CD4-positive, alpha-beta T cell treated with Interferon gamma for 1 hour (primary cell): ENCODE data around the gene RHOXF2.
"Not testable (repeated sequence)": the region's sequence is repeated elsewhere in the genome, so short reads cannot be mapped to it uniquely, and the experiment has no call there.

Experiments used
- DNase-seq: peaks from one replicate; pipeline ENCODE4 v3.0.0-alpha.2; 2020

RHOXF2 gene

GRCh38 chrX:120158313-120158712 is at the start of gene RHOXF2:
Gene RHOXF2 (plus strand): TSS chrX:120158613. CDS start chrX:120158751, 138 bp downstream.
- not testable (repeated sequence) for DNase-seq

DNA sequence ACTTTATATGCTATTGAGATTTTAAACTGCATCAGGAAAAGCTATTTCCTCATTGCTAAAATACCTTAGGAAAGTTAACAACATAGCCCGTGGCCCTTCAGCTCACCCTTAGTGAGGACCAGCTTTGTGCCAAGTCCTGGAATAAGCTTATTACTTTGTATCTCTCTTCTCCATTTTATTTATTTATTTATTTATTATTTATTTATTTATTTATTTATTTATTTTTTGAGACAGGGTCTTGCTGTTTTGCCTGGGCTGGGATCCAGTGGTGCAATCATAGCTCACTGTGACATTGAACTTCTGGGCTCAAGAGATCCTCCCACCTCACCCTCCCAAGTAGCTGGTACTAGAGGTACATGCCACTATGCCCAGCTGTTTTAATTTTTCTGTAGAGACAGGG is 49.0 kb upstream of the RHOXF2 start:
- DNase-seq: no peak

DNA sequence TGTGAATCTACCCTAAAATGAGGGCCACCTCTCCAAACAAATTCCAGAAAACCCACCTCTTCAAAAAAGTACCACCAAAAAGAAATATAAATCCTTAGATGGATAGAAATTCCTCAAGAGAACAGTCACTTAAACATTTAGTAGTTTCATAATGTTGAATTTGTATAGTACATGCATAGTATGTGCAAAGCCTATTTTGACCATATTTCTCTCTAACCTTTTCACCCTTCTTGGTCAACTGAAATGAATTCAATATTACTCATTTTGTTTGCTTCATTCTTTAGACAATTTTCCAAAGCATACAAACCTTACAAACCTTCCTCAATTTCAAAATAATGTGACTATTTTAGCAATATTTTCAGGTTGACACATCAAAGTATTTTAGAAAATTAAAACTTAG is 46.8 kb upstream of the RHOXF2 start:
- DNase-seq: no peak

DNA sequence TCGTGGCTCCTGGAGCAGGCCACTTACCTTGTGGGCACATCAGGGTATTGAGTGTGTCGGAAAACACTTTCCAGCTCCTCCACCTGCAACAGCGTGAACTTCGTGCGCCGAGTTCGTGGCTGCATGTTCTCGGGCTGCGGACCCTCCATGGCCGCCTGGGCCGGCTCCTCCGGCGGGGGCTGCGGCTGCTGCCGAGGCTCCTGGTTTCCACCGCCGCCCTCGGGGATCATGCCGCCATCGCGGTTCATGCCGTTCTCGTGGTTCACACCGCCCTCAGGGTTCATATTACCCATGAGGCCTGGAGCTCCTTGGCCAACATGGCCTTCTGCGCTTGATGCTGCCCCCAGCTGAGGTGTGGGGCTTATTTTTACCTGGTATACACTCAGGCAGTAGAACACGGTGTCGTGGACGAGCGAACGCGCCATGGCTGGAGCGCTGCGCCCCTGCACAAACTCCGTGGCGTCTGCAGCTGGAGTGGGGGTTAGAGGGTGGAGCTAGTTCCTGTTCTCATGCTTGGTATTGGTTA is 42.9 kb upstream of the RHOXF2 start, which contains the start of gene RHOXF1:
Gene RHOXF1, minus strand, starts transcription at position 476 of the 526 bp plus-strand sequence. Its CDS starts 51 bp downstream, at position 425.
- no peak for DNase-seq

DNA sequence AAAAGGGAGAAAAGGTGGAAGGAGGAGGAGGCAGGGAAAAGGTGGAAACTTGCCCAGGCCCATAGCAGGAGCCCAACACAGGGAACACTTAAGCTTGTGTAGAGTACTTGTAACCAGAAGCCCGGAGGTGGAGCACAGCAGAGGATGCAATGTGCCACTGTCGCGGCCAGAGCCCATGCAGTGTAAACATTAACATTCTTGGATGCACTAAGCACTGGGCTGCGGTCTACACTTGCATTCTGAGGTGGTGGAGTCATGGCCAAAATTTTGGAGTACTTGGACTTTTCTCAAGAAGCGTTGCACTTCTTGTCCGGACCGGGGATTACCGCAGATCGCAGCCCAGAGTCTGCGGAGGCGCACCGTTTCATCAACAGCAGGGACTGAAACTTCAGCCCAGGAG is 38.2 kb upstream of the RHOXF2 start:
- DNase-seq: no peak

DNA sequence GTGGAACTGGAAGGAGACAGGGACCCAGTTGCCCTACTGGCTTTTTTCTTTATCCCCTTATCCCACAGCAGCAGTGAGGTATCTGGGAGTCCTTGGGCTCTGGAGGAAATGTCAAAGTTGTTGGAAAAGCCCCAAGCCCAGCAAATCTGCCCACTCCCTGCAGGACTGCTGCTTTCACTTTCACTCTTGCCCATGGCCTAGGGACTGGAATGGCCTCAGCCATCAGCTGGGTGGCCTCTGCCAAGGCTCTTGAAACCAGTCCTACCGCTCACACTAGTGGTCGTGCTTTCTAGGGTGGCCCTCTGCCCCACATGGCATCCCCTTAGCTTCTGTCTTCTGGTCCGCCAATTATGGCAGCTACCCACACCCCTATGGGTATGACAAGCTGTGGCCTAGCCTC is 33.0 kb upstream of the RHOXF2 start:
- no peak for DNase-seq

DNA sequence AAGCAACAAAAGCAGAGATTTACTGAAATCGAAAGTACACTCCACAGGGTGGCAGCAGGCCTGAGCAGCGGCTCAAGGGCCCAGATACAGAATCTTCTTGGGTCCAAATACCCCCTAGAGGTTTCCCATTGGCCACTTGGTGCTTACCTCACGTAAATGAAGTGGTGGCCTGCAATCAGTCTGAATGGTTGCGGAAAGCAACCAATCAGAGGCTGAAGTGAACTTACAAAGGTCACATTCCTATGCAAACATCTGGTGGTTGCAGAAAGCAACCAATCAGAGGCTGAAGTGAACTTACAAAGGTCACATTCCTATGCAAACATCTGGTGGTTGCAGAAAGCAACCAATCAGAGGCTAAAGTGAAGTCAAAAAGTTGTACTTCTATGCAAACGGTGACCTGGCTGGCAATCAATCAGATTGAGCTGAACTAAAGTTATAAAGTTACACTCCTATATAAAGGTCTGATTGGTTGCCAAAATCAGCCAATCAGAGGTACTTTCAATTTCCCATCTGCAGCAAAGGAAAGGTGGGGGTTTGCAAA is 30.0 kb upstream of the RHOXF2 start:
- not testable (repeated sequence) for DNase-seq

DNA sequence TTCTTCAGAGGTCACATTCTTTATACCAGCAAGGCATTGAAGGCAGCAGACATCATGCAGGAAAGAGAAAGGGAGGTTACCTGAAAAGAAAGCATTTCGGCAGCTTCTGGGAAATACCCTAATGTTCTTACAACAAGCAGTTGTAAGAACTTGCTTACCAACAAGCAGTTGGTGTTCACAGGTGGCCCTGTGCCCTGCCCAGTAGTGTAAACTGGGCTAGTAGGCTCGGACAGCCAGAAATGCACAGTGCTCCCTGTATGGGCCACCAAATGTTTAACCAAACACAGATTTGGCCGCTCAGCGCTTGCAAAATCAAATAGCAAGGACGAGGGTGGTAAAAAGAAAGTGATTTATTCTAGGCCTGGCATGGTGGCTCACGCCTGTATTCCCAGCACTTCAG is 22.3 kb upstream of the RHOXF2 start:
- no peak for DNase-seq

DNA sequence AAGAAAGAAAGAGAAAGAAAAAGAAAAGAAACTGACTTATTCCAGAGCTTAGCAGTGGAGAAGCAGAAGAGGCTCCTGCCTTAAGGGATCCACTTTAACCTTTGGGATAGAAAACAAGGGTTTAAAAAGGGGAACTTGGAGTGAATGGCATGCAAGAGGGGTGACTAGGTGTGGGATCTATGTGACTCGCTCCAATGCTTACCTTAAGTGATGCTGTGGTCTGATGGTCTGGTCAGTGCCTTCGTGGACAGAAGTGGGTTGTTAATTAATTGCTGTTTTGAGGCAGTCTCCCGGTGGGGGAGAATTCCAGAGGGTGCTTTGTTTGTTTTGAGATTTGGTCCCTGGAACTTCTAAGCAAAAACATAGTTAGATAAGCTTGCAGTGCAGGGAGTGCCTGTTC is 21.6 kb upstream of the RHOXF2 start:
- DNase-seq: no peak

- DNase-seq: no peak
These were observed 21.0 kb upstream of the RHOXF2 start for GRCh38 chrX:120137439-120137838.

- no peak for DNase-seq
These were observed 18.0 kb upstream of the RHOXF2 start for GRCh38 chrX:120140293-120140981.

DNA sequence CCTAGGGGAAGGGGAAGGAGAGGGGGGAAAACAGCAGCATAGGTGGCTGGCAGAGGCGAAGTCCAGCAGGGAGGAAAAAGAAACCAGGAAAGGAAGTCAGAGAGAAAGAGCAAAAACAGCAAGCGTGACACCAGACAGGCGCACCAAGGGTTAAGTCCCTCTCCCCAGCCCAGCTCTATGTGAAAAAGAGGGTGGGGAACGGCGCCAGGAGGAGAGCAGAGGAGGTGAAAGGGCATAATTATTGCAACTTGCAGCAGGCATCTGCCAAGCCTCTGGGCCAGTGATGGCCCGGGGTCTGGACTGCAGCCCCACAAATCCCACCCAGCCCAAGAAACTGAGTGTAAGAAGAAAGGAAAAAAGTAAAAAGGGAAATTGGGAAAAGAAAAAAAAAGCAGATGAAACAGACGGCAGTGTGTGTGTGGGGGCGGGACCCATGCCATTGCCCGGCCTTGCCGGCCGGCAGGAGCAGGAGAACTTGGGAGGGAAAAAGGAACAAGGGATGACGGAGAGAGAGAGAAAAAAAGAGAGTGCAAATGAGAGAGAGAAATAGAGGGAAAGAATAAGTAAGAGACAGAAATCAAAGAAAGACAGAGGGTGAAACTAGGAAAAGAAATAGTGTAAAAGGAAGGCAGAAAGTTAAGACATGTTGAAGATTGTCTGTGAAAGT is 14.1 kb upstream of the RHOXF2 start:
- no peak for DNase-seq

DNA sequence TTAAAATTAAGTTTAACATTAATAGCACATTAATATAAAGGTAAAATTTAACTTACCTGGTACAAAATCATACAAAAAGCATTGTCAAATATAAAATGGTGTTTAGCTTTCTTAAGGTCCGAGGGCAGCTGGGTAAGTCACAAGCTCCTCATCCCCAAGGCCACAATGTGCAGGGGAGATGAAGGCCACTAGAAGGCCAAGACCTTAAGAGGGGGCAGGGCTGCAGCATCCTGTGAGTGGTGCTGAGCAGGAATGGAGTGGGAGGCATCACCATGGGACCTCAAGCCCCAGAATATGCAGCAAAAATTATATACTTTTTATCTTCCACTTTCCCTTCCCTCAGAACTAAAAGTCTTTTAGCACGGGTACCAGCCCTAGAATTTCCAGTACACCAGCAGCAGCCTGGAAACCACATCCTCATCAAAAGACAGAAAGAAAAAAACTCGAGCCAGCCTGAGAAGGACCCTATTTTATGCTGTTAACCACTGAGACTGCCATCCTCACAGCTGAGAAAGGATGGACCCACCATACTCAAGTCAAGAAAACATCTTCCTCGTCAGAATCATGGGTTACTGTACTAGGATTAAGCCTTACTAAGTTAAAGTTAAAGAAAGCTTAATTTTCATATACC is 13.0 kb upstream of the RHOXF2 start:
- no peak for DNase-seq

GRCh38 chrX:120146323-120146722 is 12.1 kb upstream of the RHOXF2 start:
- not testable (repeated sequence) for DNase-seq

DNA sequence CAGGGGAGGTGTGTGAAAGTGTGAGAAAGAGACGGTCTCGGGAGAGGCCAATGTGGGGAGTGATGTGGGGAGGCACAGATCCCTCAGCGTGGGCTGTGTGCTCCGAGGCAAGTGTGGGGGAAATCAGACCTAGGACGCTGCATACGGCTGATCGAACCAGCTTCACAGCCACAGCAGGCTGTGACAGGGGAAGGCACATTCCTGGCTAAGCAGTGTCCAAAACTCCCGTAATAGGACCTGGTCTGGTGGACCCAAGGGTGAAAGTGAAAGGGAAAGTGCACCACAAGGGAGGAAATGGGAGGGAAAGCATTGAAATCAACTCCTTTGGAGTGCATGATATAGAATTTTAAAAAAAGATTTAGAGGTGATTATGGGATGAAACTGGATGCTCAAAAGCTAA is 10.9 kb upstream of the RHOXF2 start:
- no peak for DNase-seq

DNA sequence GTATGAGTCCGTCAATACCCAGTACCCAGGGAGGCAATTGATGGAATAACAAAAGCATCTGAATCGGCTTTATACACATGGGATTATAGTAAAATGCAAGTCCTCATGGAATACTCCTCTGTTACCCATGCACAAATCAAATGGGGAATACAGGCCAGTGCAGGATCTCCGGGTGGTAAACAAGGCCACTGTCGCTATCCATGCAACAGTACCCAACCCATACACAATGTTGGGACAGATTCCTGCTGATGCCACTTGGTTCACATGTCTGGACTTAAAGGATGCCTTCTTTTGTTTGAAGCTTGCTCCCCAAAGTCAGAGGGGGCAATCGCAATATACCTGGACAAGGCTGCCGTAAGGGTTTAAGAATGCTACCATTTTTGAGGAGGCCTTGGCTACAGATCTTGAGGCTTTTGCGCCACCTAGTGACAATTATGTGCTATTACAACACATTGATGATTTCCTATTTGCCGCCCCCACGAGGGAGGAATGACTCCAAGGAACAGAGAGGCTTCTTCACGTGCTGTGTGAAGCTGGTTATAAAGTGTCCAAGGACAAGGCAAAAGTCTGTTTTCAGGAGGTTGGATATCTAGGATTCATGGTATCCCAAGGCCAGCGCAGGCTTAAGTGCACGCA is 8.2 kb upstream of the RHOXF2 start:
- not testable (repeated sequence) for DNase-seq

- DNase-seq: not testable (repeated sequence)
These were observed 673 bp downstream of the RHOXF2 start for GRCh38 chrX:120159086-120159485.

- not testable (repeated sequence) for DNase-seq
These were observed 34.8 kb downstream of the RHOXF2 start for GRCh38 chrX:120193254-120193653.

DNA sequence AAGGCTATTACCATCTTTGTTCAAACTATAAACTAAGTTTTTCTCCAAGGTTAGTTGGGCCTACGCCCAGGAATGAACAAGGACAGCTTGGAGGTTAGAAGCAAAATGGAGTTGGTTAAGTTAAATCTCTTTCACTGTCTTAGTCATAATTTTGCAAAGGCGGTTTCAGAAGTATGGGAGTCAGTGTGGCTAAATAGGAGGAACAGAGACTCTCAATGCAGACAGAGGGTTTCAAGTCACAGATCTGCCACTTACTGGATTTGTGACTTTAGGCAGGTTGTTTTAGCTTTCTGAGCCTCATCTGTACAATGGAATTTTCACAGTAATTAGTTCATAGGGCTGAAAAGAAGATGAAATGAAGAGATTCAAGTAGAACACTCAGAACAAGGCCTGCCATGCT is 35.3 kb downstream of the RHOXF2 start:
- not testable (repeated sequence) for DNase-seq

DNA sequence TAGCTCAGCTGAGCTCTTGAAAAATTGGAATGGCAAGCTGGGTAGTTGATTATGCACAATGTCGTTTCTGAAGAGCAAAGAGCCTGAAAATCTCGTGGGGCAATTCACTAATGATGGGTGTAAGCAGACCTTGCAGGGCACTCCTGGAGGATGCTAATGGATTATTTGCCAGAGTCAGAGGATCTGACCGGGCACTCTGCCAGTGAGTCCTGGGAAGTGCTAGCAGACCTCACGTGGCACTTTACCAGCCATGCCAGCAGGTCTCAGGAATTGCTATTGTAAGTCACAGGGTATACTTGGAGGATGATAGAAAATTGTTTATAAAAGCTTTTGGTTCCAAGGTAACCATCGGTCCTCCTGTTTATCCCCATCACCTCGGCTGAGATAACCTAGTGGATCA is 37.4 kb downstream of the RHOXF2 start:
- not testable (repeated sequence) for DNase-seq

- not testable (repeated sequence) for DNase-seq
These were observed 38.3 kb downstream of the RHOXF2 start for GRCh38 chrX:120196626-120197283.

DNA sequence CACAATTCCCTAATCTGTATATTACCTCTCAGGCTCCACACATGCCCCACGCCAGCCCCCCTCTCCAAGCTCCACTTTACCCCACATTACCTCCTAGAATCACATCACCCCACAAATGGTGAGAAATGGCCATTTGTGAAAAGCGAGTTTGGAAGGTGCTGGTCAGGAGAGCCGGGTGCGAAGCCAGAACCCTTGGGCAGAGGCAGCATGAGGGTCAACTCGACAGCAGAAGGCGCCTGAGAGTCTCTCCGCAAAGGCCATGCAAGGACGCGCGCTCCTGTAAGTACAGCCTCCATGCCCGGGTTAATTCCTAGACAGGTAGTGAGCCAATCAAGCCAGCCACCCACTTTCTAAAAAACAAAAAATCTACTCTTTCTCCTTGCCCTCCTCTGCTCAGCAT is 42.4 kb downstream of the RHOXF2 start:
- DNase-seq: no peak
